Calu3 (cell line): Measurements from ENCODE around the gene KRTAP5-6. TPM values are rescaled to one million over a fixed set of nuclear protein-coding genes. Genes with fewer than 3 reads are reported as not detected.

ENCODE experiments used
- BruUV-seq: library from RNA; stranded (reverse); fragments of 400-500 nt; replicated peaks from 2 replicates; lab custom pipeline; 2021; lab: Mats Ljungman, UMichigan
- CTCF ChIA-PET: fragments of 300-600 bp; sonication (Branson Sonifier 250); formaldehyde crosslinking; loops from one replicate; lab custom pipeline; 2022; ENCODE audit warnings: antibody characterized with exemption; lab: Charles Lee
- DNase-seq: peaks from one replicate; pipeline ENCODE4 v3.0.0; 2022
- H3K27ac Mint-ChIP-seq: one replicate; pipeline ENCODE4 v1.8.0; 2022; ENCODE audit warnings: mixed read lengths; ENCODE audit not compliant: unreplicated experiment
- H3K27me3 Mint-ChIP-seq: one replicate; pipeline ENCODE4 v1.8.0; 2022; ENCODE audit warnings: mixed read lengths; ENCODE audit not compliant: unreplicated experiment
- H3K36me3 Mint-ChIP-seq: one replicate; pipeline ENCODE4 v1.8.0; 2022; ENCODE audit warnings: mild to moderate bottlenecking, moderate library complexity, mixed read lengths; ENCODE audit not compliant: insufficient read depth, unreplicated experiment
- H3K4me1 Mint-ChIP-seq: one replicate; pipeline ENCODE4 v1.8.0; 2022; ENCODE audit warnings: mild to moderate bottlenecking, low read depth, mixed read lengths; ENCODE audit not compliant: unreplicated experiment
- H3K4me3 Mint-ChIP-seq: one replicate; pipeline ENCODE4 v1.8.0; 2022; ENCODE audit warnings: mild to moderate bottlenecking, low read depth, moderate library complexity, mixed read lengths; ENCODE audit not compliant: unreplicated experiment
- H3K9me3 Mint-ChIP-seq: one replicate; pipeline ENCODE4 v1.8.0; 2022; ENCODE audit warnings: low read depth, mixed read lengths; ENCODE audit not compliant: unreplicated experiment
- intact Hi-C: fragments of 100-400 bp; cut with micrococcal nuclease; formaldehyde crosslinking; loops from one replicate; pipeline ENCODE4 v1.10.0; 2022; ENCODE audit not compliant: unreplicated experiment
- total RNA-seq: library from RNA; stranded (reverse); gene quantifications from 2 replicates; pipeline ENCODE4 v1.2.3, GENCODE V29; 2022
- TF ChIP-seq, protein P1 (sequence below): fragments of 200-600 bp; IDR thresholded peaks from one replicate; pipeline ENCODE4 v1.8.0; 2022; ENCODE audit warnings: antibody characterized with exemption; ENCODE audit not compliant: unreplicated experiment

Gene KRTAP5-6
- total RNA-seq, 1 experiment from 2014 or later, result not detected

DNA sequence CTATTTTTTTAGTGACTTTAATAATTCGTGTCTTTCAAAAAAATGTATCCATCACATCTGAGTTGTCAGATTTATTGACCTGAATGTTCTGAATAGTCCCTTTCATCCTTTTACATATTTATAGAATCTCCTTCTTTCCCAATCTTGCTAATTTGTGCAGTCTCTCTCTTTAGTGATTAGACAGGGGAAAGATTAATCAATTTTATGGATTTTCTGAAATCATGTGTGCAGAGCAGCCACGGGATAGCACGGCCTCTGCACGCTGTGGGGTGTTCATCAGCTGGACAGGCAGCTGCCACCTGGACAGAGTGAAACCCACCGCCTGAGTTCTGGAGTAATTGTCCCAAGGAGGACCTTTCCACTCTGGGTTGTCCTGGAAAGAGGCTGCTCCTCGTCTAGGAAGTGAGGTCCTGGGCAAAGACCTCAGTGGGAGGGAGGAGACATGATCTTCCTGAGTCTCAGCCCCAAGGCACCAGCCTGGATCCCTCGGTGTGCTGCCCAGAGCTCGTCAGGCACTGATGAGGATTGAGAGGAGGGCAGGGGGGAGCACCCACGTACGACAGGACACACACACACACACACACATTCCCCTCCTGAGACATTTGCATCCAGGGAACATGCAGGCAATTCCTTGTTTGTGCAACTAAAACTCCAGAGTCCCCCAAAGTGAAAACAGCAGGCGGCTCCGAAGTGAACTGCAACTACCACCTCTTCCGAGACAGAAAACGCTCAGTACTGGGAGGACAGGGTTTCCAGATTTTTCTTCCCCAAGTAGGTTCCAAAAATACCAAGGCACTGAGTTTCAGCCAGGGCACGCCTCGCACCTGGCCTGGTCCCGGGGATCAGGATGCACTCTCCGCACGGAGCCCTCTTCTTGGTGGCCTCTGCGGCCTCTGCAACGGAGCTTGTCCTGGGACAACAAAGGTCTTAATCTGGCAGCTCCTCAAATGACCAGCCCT is 22.5 kb upstream of the KRTAP5-6 start:
- no TSS peak for BruUV-seq
- Mint-ChIP-seq H3K27ac (no peak overlapping the region), H3K4me3 (no peak overlapping the region), H3K36me3 (no peaks in the 10 kb centered on the region), H3K4me1 (no peaks in the 10 kb centered on the region), H3K9me3 (no peaks in the 10 kb centered on the region), H3K27me3 (peaks cover 91% of the 10 kb centered on the region)
- CTCF ChIA-PET, result no interaction called here
- no peak for DNase-seq
- intact Hi-C loops, result no loop called here
- TF ChIP-seq, protein P1, sequence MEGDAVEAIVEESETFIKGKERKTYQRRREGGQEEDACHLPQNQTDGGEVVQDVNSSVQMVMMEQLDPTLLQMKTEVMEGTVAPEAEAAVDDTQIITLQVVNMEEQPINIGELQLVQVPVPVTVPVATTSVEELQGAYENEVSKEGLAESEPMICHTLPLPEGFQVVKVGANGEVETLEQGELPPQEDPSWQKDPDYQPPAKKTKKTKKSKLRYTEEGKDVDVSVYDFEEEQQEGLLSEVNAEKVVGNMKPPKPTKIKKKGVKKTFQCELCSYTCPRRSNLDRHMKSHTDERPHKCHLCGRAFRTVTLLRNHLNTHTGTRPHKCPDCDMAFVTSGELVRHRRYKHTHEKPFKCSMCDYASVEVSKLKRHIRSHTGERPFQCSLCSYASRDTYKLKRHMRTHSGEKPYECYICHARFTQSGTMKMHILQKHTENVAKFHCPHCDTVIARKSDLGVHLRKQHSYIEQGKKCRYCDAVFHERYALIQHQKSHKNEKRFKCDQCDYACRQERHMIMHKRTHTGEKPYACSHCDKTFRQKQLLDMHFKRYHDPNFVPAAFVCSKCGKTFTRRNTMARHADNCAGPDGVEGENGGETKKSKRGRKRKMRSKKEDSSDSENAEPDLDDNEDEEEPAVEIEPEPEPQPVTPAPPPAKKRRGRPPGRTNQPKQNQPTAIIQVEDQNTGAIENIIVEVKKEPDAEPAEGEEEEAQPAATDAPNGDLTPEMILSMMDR, result no peak

DNA sequence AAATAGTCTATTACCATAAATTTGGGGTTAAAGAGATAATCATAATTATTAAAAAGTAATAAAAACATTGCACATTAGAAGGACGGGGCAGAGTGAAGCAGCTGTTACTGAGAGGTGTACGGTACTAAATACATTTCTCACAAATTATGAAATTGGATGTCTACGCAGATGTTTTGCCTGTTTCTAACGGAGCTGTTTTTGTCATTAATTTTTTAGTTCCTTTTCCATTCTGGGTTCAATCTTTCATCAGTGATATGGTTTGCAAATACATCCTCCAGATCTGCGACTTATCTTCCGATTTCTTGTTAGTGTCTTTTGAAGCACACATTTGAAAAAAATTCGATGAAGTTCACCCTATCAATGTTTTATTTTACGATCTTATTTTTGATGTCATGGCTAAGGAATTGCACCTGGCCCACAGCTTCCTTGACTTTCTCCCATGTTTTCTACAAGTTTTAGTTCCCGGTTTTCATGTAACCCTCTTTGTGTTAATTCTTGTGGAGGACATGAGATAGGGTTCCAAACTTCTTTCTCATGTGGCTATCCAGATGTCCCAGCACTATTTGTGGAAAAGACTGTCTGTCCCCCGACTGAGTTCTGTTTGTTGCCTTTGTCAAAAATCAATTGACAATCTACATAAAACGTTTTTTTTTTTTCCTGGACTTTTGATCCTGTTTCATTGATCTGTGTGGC is 21.3 kb upstream of the KRTAP5-6 start:
- Mint-ChIP-seq H3K27ac (no peak overlapping the region), H3K4me1 (no peaks in the 10 kb centered on the region), H3K27me3 (peaks cover 79% of the 10 kb centered on the region), H3K9me3 (no peaks in the 10 kb centered on the region), H3K4me3 (no peak overlapping the region), H3K36me3 (no peaks in the 10 kb centered on the region)
- BruUV-seq, result no TSS peak
- TF ChIP-seq, protein P1, result no peak
- intact Hi-C loops, result no loop called here
- no peak for DNase-seq
- CTCF ChIA-PET, result interaction anchor here (1.5 kb wide), 1 partner anchor 23 kb away, joined by 5 read pairs; no protein-coding TSS in a partner anchor

DNA sequence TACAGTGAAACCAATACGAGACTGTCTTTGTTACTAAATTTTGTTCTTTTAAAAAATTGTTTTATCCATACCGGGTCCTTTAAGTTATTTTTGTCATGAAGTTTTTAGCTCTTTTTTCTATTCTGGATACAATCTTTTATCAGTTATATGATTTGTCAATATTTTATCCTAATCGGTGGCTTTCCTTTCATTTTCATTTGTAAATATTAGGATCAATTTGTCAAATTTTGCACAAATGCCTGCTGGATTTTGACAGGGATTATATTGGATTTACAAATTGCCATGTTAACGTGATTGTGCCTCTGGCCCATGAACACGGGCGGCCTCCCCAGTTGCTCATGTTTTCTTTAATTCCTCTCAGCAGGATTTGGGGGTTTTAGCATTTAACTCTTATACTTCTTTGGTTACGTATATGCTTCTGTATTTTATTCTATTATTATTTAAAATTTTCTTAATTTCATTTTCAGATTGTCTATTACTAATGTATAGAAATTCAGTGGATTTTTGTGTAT is 20.7 kb upstream of the KRTAP5-6 start:
- H3K9me3 Mint-ChIP-seq, result no peaks in the 10 kb centered on the region
- peaks cover 73% of the 10 kb centered on the region for H3K27me3 Mint-ChIP-seq
- CTCF ChIA-PET, result interaction anchor here (1.5 kb wide), 1 partner anchor 23 kb away, joined by 5 read pairs; no protein-coding TSS in a partner anchor
- H3K4me3 Mint-ChIP-seq, result no peak overlapping the region
- no peaks in the 10 kb centered on the region for H3K4me1 Mint-ChIP-seq
- DNase-seq, result no peak
- TF ChIP-seq, protein P1, result no peak
- intact Hi-C loops, result no loop called here
- H3K36me3 Mint-ChIP-seq, result no peaks in the 10 kb centered on the region
- H3K27ac Mint-ChIP-seq, result no peak overlapping the region
- no TSS peak for BruUV-seq

DNA sequence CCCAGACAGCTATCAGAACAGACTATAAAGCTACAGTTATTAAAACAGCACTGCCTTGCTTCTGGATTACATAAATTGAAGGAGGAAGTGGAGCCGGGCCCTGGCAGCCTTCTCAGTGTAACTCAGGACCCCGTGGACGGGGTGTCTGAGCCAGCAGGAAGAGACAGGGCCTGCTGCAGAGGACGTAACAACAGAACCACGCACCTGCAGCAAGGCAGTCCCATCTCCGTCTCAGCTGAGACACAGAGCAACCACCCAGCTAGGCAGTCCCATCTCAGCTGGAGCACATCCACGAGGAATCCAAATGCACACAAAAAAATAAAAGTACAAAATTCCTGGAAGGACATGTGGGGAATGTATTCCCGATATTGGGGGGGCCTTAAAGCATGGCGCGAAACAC is 17.1 kb upstream of the KRTAP5-6 start:
- no peaks in the 10 kb centered on the region for H3K4me1 Mint-ChIP-seq
- TF ChIP-seq, protein P1, result no peak
- intact Hi-C loops, result no loop called here
- no peak overlapping the region for H3K27ac Mint-ChIP-seq
- BruUV-seq, result no TSS peak
- no peaks in the 10 kb centered on the region for H3K36me3 Mint-ChIP-seq
- no peak for DNase-seq
- H3K4me3 Mint-ChIP-seq, result no peak overlapping the region
- H3K9me3 Mint-ChIP-seq, result no peaks in the 10 kb centered on the region
- CTCF ChIA-PET, result no interaction called here
- H3K27me3 Mint-ChIP-seq, result peaks cover 55% of the 10 kb centered on the region
